ENCODE data around the gene PLCG2. TPM values are rescaled to one million over a fixed set of nuclear protein-coding genes. Genes with fewer than 3 reads are reported as not detected.

The PLCG2 gene
- total RNA-seq, 6 experiments from 2014 or later = 0.14 to 0.61 (median 0.27) TPM

DNA sequence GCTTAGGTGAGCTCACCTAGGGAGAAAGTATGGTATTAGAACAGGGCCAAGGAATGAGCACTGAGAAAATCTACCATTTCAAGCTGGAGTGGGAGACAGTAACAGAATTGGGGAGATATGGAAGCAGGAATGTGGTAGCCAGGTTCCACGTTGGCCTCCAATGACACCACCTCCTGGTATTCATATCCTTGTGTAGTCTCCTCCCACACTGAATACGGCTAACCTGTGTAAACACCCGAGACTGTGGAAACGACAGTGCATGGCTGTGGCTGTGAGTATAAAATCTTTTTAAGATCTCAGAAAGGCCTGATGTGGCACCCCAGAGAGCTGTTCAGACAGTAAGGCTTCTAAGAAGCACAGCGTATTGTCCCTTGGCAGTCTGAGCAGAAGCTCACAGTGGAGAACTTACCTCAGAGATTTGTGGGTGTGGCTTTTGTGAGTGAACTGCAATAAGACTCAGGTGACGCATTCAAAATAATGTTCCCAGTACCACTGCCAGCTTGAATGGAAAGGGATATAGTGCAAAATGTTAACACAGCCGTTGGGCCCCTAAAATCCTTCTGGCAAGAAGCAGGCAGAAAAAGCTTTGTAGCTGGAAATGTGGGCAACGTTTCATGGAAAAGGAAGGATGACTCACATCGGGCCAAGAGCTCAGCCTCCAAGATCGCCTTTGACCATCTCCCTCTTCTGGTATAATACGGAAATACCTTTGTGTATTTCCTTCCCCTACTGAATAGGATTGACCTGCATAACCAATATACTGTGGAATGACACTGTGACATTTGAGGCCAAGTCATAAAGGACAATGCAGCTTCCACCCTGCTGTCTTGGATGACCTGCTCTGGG lies 217.8 kb downstream of the PLCG2 start:
- H3K27me3 Mint-ChIP-seq (ENCODE audit: insufficient read depth) = peaks cover 2% of the 10 kb centered on the region
- no peaks in the 10 kb centered on the region for H3K36me3 Mint-ChIP-seq (ENCODE audit: low read depth)
- H3K4me1 Mint-ChIP-seq (ENCODE audit: low read depth) = peaks cover 30% of the 10 kb centered on the region
- TF ChIP-seq, protein P1, sequence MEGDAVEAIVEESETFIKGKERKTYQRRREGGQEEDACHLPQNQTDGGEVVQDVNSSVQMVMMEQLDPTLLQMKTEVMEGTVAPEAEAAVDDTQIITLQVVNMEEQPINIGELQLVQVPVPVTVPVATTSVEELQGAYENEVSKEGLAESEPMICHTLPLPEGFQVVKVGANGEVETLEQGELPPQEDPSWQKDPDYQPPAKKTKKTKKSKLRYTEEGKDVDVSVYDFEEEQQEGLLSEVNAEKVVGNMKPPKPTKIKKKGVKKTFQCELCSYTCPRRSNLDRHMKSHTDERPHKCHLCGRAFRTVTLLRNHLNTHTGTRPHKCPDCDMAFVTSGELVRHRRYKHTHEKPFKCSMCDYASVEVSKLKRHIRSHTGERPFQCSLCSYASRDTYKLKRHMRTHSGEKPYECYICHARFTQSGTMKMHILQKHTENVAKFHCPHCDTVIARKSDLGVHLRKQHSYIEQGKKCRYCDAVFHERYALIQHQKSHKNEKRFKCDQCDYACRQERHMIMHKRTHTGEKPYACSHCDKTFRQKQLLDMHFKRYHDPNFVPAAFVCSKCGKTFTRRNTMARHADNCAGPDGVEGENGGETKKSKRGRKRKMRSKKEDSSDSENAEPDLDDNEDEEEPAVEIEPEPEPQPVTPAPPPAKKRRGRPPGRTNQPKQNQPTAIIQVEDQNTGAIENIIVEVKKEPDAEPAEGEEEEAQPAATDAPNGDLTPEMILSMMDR (IDR thresholded peaks at IDR 0.05) = peak; percentile 73
- H3K27ac Mint-ChIP-seq = peak overlapping the region; percentile 78
- DNase-seq = peak; percentile 55
- H3K4me3 Mint-ChIP-seq = peak overlapping the region; percentile 17; the same call in 1 of the 2 replicates
- peaks cover 10% of the 10 kb centered on the region for H3K9me3 Mint-ChIP-seq

DNA sequence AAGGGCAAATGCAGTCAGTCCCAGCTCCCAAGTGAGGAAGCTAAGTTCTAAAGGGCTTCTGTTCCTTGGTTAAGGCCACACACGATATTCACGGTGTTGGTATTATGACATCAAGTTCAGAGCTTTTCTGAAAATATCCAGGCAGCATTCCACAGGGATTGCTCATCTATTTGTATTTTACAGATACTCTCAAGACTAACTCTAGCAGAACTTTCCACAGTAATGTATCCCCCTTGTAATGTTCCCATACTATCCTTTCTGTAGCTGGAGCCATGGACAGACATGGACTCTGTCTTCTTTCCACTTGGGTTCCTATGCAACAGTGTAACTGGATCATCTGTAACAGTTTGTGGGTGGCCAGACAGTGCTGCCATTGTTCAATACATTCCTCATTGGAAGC lies 218.6 kb downstream of the PLCG2 start:
- TF ChIP-seq, protein P1 (IDR thresholded peaks at IDR 0.05) = no peak
- H3K4me1 Mint-ChIP-seq (ENCODE audit: low read depth) = peaks cover 30% of the 10 kb centered on the region
- H3K27ac Mint-ChIP-seq = peak overlapping the region; percentile 78
- H3K9me3 Mint-ChIP-seq = peaks cover 10% of the 10 kb centered on the region
- peak overlapping the region; percentile 17; the same call in 1 of the 2 replicates for H3K4me3 Mint-ChIP-seq
- no peaks in the 10 kb centered on the region for H3K36me3 Mint-ChIP-seq (ENCODE audit: low read depth)
- DNase-seq = peak; percentile 76
- H3K27me3 Mint-ChIP-seq (ENCODE audit: insufficient read depth) = peaks cover 2% of the 10 kb centered on the region

GRCh38 chr16:82002831-82003230 lies 223.7 kb downstream of the PLCG2 start:
- H3K4me1 Mint-ChIP-seq (ENCODE audit: low read depth) = peaks cover 18% of the 10 kb centered on the region
- peaks cover 8% of the 10 kb centered on the region for H3K9me3 Mint-ChIP-seq
- TF ChIP-seq, protein P1 (IDR thresholded peaks at IDR 0.05) = no peak

DNA sequence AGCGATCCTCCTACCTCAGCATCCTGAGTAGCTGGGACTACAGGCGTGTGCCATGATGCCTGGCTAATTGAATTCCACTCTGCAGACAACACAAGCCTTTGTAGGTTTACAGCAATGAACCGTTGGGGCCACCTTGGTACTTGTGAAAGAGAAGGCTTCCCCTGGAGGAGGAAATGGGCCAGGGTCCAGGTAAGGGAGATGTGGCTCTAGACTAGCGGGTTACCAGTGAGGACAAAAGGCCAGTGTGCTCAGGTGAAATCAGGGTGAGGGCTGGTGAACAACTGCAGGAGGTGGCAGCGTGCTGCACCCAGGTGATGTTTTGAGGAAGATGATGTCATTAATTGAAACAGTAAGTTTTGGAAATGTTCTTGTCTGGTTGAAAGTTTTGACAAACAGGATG lies 225.5 kb downstream of the PLCG2 start:
- no peak overlapping the region for H3K4me3 Mint-ChIP-seq
- TF ChIP-seq, protein P1 (IDR thresholded peaks at IDR 0.05) = no peak
- H3K9me3 Mint-ChIP-seq = peaks cover 21% of the 10 kb centered on the region
- DNase-seq = no peak
- peaks cover 2% of the 10 kb centered on the region; the same call in 1 of the 2 replicates for H3K27me3 Mint-ChIP-seq (ENCODE audit: insufficient read depth)
- H3K27ac Mint-ChIP-seq = no peak overlapping the region
- H3K36me3 Mint-ChIP-seq (ENCODE audit: low read depth) = peaks cover 7% of the 10 kb centered on the region; the same call in 1 of the 2 replicates
- peaks cover 15% of the 10 kb centered on the region; the same call in 1 of the 2 replicates for H3K4me1 Mint-ChIP-seq (ENCODE audit: low read depth)

More at GRCh38 chr16:82002831-82003230, 223.7 kb downstream of the PLCG2 start:
- no peaks in the 10 kb centered on the region for H3K36me3 Mint-ChIP-seq (ENCODE audit: low read depth)
- H3K4me3 Mint-ChIP-seq = no peak overlapping the region
- H3K27ac Mint-ChIP-seq = no peak overlapping the region
- no peak for DNase-seq
- no peaks in the 10 kb centered on the region for H3K27me3 Mint-ChIP-seq (ENCODE audit: insufficient read depth)

DNA sequence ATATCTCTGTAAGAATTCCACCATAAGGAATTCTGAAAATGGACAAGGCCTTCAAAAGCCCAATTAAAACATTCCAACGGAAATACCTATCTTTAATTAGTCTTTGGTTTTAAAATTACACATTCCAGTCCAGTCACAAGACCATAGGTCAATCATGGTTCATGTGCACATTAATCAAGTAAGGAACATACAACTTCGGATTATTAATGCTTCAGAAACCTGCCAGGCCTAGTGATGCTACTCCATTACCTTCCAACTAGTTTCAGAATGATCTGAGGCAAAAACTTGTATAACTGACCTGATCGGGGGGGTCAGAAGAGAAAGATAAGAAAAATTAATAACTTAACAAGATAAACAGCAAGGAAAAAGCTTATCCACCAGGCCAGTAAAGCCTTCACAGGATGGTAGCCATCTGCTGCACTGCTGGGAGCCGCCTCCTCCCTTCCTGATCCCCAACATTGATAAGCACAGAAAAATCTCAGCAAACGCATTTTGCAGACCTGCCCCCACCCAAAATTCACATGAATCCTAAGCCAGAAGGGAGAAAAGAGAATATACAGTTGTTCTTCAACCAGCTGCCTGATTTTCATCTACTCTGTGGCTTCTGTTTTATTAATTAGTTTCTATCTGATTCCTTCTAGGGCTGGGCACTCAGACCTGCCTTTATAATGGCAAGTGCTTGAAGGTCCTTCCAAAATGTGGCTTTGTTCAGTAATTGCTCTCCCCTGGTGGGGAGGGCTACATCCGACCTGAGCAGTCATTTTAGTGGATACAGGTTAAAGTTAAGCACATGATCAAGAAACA lies 226.1 kb downstream of the PLCG2 start:
- TF ChIP-seq, protein P1 (IDR thresholded peaks at IDR 0.05) = no peak
- peak overlapping the region; percentile 28; the same call in 1 of the 2 replicates for H3K27ac Mint-ChIP-seq
- peaks cover 15% of the 10 kb centered on the region; the same call in 1 of the 2 replicates for H3K4me1 Mint-ChIP-seq (ENCODE audit: low read depth)
- no peak overlapping the region for H3K4me3 Mint-ChIP-seq
- no peak for DNase-seq
- peaks cover 7% of the 10 kb centered on the region; the same call in 1 of the 2 replicates for H3K36me3 Mint-ChIP-seq (ENCODE audit: low read depth)
- H3K9me3 Mint-ChIP-seq = peaks cover 26% of the 10 kb centered on the region
- peaks cover 3% of the 10 kb centered on the region for H3K27me3 Mint-ChIP-seq (ENCODE audit: insufficient read depth)
